ENCODE results near the gene VGLL4. TPM values are rescaled to one million over a fixed set of nuclear protein-coding genes. Genes with fewer than 3 reads are reported as not detected.
A peak's percentile ranks its signal among the peaks of the same experiment; 100 is the strongest.

Gene VGLL4
- total RNA-seq, 1 donor from 2014 or later, result 82.6 TPM

- Histone ChIP-seq H3K27me3 (no peaks in the 10 kb centered on the region), H3K4me1 (no peaks in the 10 kb centered on the region), H3K4me2 (no peak overlapping the region), H3K36me3 (no peaks in the 10 kb centered on the region), H3F3A (ENCODE audit: low read depth) (no peaks in the 10 kb centered on the region), H3K9ac (no peak overlapping the region), H3K27ac (no peak overlapping the region), H3K4me3 (no peak overlapping the region), H2AFZ (replicated peaks) (no peak overlapping the region), H3K79me2 (ENCODE audit: low read depth) (no peaks in the 10 kb centered on the region), H3K9me3 (ENCODE audit: low read depth) (no peaks in the 10 kb centered on the region), H4K20me1 (ENCODE audit: low read depth) (peaks cover 8% of the 10 kb centered on the region)
- Mint-ChIP-seq H3K4me1 (peaks cover 3% of the 10 kb centered on the region), H3K27ac (no peak overlapping the region), H3K27me3 (ENCODE audit: insufficient read depth, low read depth) (peaks cover 2% of the 10 kb centered on the region), H3K4me3 (no peak overlapping the region), H3K36me3 (peaks cover 2% of the 10 kb centered on the region), H3K9me3 (no peaks in the 10 kb centered on the region)
- no peak for DNase-seq (ENCODE audit: low spot score)
- TF ChIP-seq EZH2phosphoT487 (IDR thresholded peaks at IDR 0.05) (no peak), EZH2 (IDR thresholded peaks at IDR 0.05) (no peak)
- TF ChIP-seq, protein P1, sequence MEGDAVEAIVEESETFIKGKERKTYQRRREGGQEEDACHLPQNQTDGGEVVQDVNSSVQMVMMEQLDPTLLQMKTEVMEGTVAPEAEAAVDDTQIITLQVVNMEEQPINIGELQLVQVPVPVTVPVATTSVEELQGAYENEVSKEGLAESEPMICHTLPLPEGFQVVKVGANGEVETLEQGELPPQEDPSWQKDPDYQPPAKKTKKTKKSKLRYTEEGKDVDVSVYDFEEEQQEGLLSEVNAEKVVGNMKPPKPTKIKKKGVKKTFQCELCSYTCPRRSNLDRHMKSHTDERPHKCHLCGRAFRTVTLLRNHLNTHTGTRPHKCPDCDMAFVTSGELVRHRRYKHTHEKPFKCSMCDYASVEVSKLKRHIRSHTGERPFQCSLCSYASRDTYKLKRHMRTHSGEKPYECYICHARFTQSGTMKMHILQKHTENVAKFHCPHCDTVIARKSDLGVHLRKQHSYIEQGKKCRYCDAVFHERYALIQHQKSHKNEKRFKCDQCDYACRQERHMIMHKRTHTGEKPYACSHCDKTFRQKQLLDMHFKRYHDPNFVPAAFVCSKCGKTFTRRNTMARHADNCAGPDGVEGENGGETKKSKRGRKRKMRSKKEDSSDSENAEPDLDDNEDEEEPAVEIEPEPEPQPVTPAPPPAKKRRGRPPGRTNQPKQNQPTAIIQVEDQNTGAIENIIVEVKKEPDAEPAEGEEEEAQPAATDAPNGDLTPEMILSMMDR (IDR thresholded peaks at IDR 0.05), result no peak
Measured at GRCh38 chr3:11668243-11669235, 24.8 kb upstream of the VGLL4 start.

GRCh38 chr3:11665331-11665730, 21.6 kb upstream of the VGLL4 start:
- no peak overlapping the region for H3K9ac ChIP-seq
- H3K36me3 ChIP-seq, result no peaks in the 10 kb centered on the region
- peaks cover 3% of the 10 kb centered on the region for H3F3A ChIP-seq (ENCODE audit: low read depth)
- no peak overlapping the region for H2AFZ ChIP-seq (replicated peaks)
- no peak overlapping the region for H3K4me2 ChIP-seq
- no peaks in the 10 kb centered on the region for H3K27me3 ChIP-seq
- H3K36me3 Mint-ChIP-seq, result peaks cover 2% of the 10 kb centered on the region
- no peak overlapping the region for H3K4me3 ChIP-seq
- H3K4me1 ChIP-seq, result peaks cover 3% of the 10 kb centered on the region
- peaks cover 6% of the 10 kb centered on the region for H3K4me1 Mint-ChIP-seq
- H4K20me1 ChIP-seq (ENCODE audit: low read depth), result peaks cover 8% of the 10 kb centered on the region
- DNase-seq (ENCODE audit: low spot score), result no peak
- H3K27ac ChIP-seq, result no peak overlapping the region
- no peaks in the 10 kb centered on the region for H3K9me3 ChIP-seq (ENCODE audit: low read depth)
- TF ChIP-seq EZH2 (IDR thresholded peaks at IDR 0.05) (no peak), EZH2phosphoT487 (IDR thresholded peaks at IDR 0.05) (no peak)
- TF ChIP-seq, protein P1 (IDR thresholded peaks at IDR 0.05), result no peak
- no peaks in the 10 kb centered on the region for H3K79me2 ChIP-seq (ENCODE audit: low read depth)
- H3K9me3 Mint-ChIP-seq, result no peaks in the 10 kb centered on the region
- H3K27me3 Mint-ChIP-seq (ENCODE audit: insufficient read depth, low read depth), result peaks cover 2% of the 10 kb centered on the region
- H3K27ac Mint-ChIP-seq, result no peak overlapping the region
- no peak overlapping the region for H3K4me3 Mint-ChIP-seq

GRCh38 chr3:11662392-11662990, 18.8 kb upstream of the VGLL4 start:
- H3K79me2 ChIP-seq (ENCODE audit: low read depth), result no peaks in the 10 kb centered on the region
- no peak for DNase-seq (ENCODE audit: low spot score)

More at GRCh38 chr3:11662392-11662990, 18.8 kb upstream of the VGLL4 start:
- H3K27me3 Mint-ChIP-seq (ENCODE audit: insufficient read depth, low read depth), result peaks cover 2% of the 10 kb centered on the region
- peaks cover 3% of the 10 kb centered on the region for H3F3A ChIP-seq (ENCODE audit: low read depth)
- no peaks in the 10 kb centered on the region for H3K27me3 ChIP-seq
- peaks cover 4% of the 10 kb centered on the region for H3K4me1 ChIP-seq
- peaks cover 8% of the 10 kb centered on the region for H3K4me1 Mint-ChIP-seq
- H3K27ac ChIP-seq, result no peak overlapping the region
- no peak overlapping the region for H3K4me3 ChIP-seq
- no peak overlapping the region for H3K4me2 ChIP-seq
- no peaks in the 10 kb centered on the region for H3K9me3 Mint-ChIP-seq
- no peak overlapping the region for H2AFZ ChIP-seq (replicated peaks)
- no peaks in the 10 kb centered on the region for H3K9me3 ChIP-seq (ENCODE audit: low read depth)
- no peaks in the 10 kb centered on the region for H4K20me1 ChIP-seq (ENCODE audit: low read depth)
- TF ChIP-seq, protein P1 (IDR thresholded peaks at IDR 0.05), result peak; percentile 35
- TF ChIP-seq EZH2 (IDR thresholded peaks at IDR 0.05) (no peak), EZH2phosphoT487 (IDR thresholded peaks at IDR 0.05) (no peak)
- peaks cover 2% of the 10 kb centered on the region for H3K36me3 Mint-ChIP-seq
- H3K4me3 Mint-ChIP-seq, result no peak overlapping the region
- H3K9ac ChIP-seq, result no peak overlapping the region
- no peaks in the 10 kb centered on the region for H3K36me3 ChIP-seq
- no peak overlapping the region for H3K27ac Mint-ChIP-seq

Measured in neural progenitor cell (in vitro differentiated cells).